Mucosa of descending colon (tissue), 3 donors: Measurements from ENCODE around the gene CYTH1. TPM values are rescaled to one million over a fixed set of nuclear protein-coding genes. Genes with fewer than 3 reads are reported as not detected.
"Not testable (repeated sequence)": the region's sequence is repeated elsewhere in the genome, so short reads cannot be mapped to it uniquely, and the experiment has no call there.

Experiments
- ATAC-seq: fragments of 200-7000 bp; cut with Tn5 transposase; one replicate; pipeline ENCODE4 v1.9.1; 2020; ENCODE audit warnings: mild to moderate bottlenecking, moderate library complexity
- DNase-seq, 3 donors: peaks; one replicate each; pipeline ENCODE4 v3.0.0-alpha.2; 2020
- H3K36me3 ChIP-seq: fragments of 200-600 bp; one replicate; pipeline ENCODE4 v1.8.0; 2021; ENCODE audit warnings: low read depth, mild to moderate bottlenecking
- H3K4me1 ChIP-seq: fragments of 200-600 bp; one replicate; pipeline ENCODE4 v1.8.0; 2021; ENCODE audit warnings: low read depth, mild to moderate bottlenecking
- H3K4me3 ChIP-seq: fragments of 200-600 bp; one replicate; pipeline ENCODE4 v1.8.0; 2021; ENCODE audit warnings: mild to moderate bottlenecking
- H3K9me3 ChIP-seq: fragments of 200-600 bp; one replicate; pipeline ENCODE4 v1.8.0; 2021; ENCODE audit warnings: mild to moderate bottlenecking
- intact Hi-C, 2 donors: fragments of 100-400 bp; cut with DNase I in 1 of 2; cut with micrococcal nuclease in 1 of 2; formaldehyde crosslinking; loops; one replicate each; pipeline versions ENCODE4 v1.11.0 to v1.11.1; 2022; cut with DNase I, micrococcal nuclease
- total RNA-seq, 3 donors: library from RNA; stranded (reverse); fragmentation: NEBNext Ultra II Directional in 2 of 3; extraction: Animal tissue kit (Norgen Biotek cat#: 25700) in 2 of 3; gene quantifications; one replicate each; pipeline versions ENCODE4 v1.2.1 to v1.2.4, GENCODE V29; 2021 to 2023
- TF ChIP-seq, protein P1 (sequence below): fragments of 200-600 bp; IDR thresholded peaks from one replicate; pipeline ENCODE4 v1.8.0; 2022; ENCODE audit warnings: antibody characterized with exemption, mild to moderate bottlenecking
- donor health status: DM: no; HTN: no; CAD: no; lungs with moderate emphysema.
- donor health status: DM: no; HTN: no; CAD: no.
- donor health status: DM: no; HTN: yes; CAD: no.

The CYTH1 gene
- total RNA-seq, 3 donors from 2014 or later, result 60.3 to 99.4 (median 91.6) TPM

DNA sequence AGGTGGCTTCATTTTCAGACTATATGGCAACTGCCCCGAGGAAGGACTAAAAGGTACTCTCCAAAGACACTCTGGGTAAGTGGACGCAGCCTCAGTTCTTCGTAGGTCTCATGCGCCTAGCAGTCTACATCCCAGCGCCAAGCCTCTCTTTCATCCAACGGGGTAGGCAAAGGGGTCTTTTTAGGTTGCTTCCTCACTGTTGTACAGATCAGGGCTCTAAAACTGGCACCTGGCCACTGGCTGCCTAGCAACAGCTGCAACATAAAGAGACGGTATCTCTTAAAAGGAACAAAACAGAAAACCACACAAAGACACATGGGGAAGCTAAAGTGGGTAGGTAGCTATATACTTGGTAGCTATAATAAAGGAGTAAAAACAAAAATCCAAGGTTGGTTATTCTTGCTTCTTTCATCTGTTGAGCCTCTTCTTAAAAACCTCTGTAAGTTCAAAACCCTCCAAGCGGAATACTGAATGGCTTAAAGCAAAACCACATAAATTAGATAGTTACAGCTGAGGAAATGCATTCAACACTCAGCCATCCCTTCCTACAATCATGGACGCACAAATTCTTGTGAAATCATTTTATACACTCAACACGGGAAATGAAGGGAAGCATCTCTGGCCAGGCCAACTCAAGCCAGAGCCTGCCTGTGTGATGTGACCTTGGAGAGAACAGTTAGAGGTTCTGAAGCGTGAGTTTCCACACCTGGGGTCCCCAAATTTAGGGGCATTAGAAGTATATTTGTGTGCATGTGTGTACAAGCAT is 22.7 kb downstream of the CYTH1 start:
- ATAC-seq, result peak; percentile 90

DNA sequence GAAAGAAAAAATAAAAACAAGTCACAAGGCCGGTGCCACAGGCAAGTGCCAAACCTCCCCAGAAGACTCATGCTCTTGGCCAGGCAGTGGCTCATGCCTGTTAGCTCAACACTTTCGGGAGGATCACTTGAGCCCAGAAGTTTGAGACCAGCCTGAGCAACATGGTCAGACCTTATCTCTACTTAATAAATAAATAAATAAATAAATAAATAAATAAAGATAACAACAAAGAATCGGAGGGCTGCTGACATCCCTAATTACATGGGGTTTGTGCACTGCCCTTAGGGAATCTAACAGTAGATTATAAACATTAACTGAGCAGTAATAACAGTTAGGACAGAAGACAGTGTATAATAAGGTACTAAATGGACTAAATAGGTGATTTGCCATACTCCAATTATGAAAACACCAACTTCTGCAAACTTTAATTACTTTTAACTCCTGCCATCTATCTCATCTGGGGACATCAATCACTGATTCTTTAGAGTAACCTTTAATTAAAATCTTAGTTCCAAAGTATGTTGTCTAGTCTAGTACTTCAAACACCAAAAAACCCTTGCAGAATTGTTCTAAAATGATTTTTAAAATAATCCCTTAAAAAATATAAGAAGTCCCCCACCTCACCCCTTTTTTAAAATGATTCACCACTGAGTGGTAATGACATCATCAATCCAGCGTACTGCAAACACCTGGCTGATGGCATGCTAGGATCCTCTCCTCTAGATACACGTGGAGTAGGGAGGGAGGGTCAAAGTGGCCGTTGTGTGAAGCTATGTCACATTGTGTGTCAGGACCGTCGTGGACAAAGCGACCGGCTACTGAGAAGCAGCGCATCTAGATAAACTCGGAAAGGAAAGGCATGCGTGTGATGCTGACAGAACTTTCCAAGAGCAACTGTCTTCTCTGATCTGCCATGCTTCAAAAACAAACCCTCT is 28.5 kb downstream of the CYTH1 start:
- peaks cover 9% of the 10 kb centered on the region for H3K4me1 ChIP-seq
- intact Hi-C loops, result no loop called here
- H3K4me3 ChIP-seq, result no peak overlapping the region
- H3K9me3 ChIP-seq, result no peaks in the 10 kb centered on the region
- TF ChIP-seq, protein P1, sequence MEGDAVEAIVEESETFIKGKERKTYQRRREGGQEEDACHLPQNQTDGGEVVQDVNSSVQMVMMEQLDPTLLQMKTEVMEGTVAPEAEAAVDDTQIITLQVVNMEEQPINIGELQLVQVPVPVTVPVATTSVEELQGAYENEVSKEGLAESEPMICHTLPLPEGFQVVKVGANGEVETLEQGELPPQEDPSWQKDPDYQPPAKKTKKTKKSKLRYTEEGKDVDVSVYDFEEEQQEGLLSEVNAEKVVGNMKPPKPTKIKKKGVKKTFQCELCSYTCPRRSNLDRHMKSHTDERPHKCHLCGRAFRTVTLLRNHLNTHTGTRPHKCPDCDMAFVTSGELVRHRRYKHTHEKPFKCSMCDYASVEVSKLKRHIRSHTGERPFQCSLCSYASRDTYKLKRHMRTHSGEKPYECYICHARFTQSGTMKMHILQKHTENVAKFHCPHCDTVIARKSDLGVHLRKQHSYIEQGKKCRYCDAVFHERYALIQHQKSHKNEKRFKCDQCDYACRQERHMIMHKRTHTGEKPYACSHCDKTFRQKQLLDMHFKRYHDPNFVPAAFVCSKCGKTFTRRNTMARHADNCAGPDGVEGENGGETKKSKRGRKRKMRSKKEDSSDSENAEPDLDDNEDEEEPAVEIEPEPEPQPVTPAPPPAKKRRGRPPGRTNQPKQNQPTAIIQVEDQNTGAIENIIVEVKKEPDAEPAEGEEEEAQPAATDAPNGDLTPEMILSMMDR, result no peak
- no peak for DNase-seq
- ATAC-seq, result no peak
- H3K36me3 ChIP-seq, result no peaks in the 10 kb centered on the region

More for the DNA sequence above, 22.7 kb downstream of the CYTH1 start:
- no peak overlapping the region for H3K4me3 ChIP-seq
- peak; percentile 63 to 86 (median 74) for DNase-seq
- TF ChIP-seq, protein P1, result no peak
- peaks cover 5% of the 10 kb centered on the region for H3K4me1 ChIP-seq
- intact Hi-C loops, result no loop called here
- H3K9me3 ChIP-seq, result no peaks in the 10 kb centered on the region
- no peaks in the 10 kb centered on the region for H3K36me3 ChIP-seq

DNA sequence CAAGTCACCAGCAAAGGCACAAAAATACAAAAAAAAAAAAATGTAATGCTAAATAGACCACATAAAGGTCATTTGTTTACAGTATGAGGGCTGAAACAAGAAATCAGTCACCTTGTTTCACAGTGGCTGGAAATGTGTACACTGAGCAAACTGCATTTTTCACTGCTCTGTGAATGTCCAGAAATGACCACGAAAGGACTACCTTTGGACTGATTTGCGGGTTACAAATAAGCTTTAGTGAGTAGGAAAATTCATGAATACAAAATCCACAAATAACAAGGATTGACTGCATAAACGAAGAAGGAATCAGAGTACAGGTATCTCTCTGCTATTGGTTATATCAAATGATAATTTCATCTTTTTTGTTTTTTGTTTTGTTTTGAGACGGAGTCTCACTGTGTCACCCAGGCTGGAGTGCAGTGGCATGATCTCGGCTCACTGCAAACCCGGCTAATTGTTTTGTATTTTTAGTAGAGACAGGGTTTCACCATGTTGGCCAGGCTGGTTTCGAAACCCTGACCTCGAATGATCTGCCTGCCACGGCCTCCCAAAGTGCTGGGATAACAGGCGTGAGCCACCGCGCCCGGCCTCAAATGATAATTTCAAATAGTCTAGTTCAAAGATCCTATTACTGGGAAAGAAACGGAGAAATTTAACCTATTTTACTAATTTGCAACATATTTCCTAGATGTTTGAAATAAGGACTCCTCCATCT is 30.5 kb downstream of the CYTH1 start:
- H3K4me1 ChIP-seq, result peaks cover 15% of the 10 kb centered on the region
- TF ChIP-seq, protein P1, result no peak
- no peaks in the 10 kb centered on the region for H3K9me3 ChIP-seq
- no peak overlapping the region for H3K4me3 ChIP-seq
- ATAC-seq, result no peak
- no peaks in the 10 kb centered on the region for H3K36me3 ChIP-seq
- no peak for DNase-seq
- intact Hi-C loops, result no loop called here

DNA sequence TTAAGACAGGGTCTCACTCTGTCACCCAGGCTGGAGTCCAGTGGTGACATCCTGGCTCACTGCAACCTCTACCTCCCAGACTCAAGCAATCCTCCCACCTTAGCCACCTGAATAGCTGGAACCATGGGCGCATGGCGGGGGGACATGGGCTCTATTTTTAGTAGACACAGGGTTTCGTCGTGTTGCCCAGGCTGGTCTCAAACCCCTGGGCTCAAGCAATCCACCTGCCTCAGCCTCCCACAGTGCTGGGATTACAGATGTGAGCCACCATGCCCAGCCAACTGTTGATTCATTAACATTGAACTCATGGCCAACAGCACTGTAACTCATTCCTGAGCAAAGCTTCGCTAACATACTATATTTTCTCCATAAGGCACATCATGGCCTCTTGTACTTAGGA is 31.1 kb downstream of the CYTH1 start:
- DNase-seq, H3K36me3 ChIP-seq, ATAC-seq, intact Hi-C loops, H3K4me3 ChIP-seq, H3K9me3 ChIP-seq: not testable (repeated sequence)
- H3K4me1 ChIP-seq, result peaks cover 15% of the 10 kb centered on the region

DNA sequence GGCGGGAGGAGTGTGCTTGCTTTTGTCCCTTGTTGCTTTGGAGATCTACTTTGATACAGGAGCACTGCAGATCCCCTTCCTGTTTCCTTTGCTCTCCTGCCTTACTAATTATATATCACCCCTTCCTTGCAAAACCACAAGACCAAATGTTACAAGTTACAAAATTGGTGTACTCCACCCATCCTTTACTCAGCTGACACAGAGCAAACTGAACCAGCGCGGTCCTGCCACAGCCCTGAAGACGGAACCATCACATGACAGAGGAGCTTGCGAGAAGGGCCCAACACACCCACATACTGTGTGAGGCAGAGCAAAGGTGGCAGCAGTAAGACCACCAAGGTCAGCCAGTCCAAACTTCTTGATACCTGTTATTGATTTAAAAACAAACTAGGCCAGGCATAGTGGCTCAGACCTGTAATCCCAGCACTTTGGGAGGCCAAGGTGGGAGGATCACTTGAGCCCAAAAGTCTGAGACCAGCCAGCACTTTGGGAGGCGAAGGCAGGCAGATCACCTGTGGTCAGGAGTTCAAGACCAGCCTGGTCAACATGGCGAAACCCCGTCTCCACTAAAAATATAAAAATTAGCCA is 33.2 kb downstream of the CYTH1 start:
- Histone ChIP-seq H3K4me1 (peaks cover 21% of the 10 kb centered on the region), H3K4me3 (no peak overlapping the region), H3K9me3 (no peaks in the 10 kb centered on the region), H3K36me3 (no peaks in the 10 kb centered on the region)
- ATAC-seq (peak; percentile 89), DNase-seq (peak; percentile 60 to 85 (median 66))
- intact Hi-C loops, result no loop called here
- TF ChIP-seq, protein P1, result no peak
